ENCODE results near the gene TBX3.

Gene TBX3

DNA sequence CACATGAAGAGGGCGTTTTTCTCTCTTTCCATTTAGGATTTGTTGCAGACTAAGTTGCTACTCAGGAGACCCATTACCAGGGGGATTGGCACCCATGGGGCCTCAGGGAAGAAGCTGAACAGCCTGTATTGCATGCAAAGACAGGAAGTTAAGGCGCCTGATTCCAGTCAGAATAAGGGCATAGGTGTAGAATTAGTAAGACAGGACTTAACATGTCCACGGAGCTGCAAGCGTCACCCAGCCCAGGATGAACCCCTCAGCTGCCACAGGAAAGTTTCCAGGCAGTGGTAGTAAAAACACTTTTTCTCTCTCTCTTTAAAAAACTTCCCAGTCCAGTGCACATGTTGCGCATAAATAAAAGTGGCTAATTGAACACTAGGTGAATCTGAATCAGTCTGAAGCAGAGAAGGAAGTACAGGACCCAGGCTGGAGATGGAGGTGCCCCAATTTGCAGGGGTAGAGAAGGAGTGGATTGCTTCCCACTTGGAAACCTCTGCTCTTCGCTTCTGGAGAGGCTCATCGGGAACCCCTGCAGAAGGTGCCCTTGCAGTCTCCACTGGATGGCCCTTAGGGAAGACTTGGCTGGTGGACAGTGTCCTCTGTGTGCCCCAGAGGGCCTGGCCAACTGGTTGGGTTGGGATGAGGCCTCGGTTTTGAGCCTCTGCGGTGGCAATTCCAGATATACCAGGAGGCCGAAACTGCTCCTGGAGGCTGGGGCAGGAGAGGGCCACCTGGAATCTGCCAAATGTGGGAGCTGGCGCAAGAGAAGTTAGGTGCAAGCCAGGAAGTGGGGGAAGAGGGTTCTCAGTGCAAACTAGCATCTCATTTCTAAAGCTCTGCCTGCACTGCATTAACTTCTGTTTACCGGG, 10.7 kb upstream of the TBX3 start:
- no peak overlapping the region for H2AFZ ChIP-seq (ENCODE audit: low read depth)
- no peak overlapping the region for H3K27ac ChIP-seq
- no peak overlapping the region for H3K4me3 ChIP-seq (IDR thresholded peaks at IDR 0.05; ENCODE audit: insufficient read depth, low read depth, low read length)
- TF ChIP-seq CTCF (conservative IDR thresholded peaks at IDR 0.05; ENCODE audit: low read depth, low read length), result no peak
- H3K9ac ChIP-seq, result no peak overlapping the region
- no peak overlapping the region for H3K4me2 ChIP-seq
- no peaks in the 10 kb centered on the region for H4K20me1 ChIP-seq (ENCODE audit: insufficient read depth)
- H3K4me1 ChIP-seq (ENCODE audit: low read depth, poor library complexity, severe bottlenecking), result no peaks in the 10 kb centered on the region
- H3K79me2 ChIP-seq (ENCODE audit: insufficient read depth, low read depth), result no peaks in the 10 kb centered on the region
- H3K27me3 ChIP-seq (ENCODE audit: insufficient read depth, low read depth), result no peaks in the 10 kb centered on the region
- H3K36me3 ChIP-seq (ENCODE audit: insufficient read depth), result no peaks in the 10 kb centered on the region

GRCh38 chr12:114693532-114693931, 9.6 kb upstream of the TBX3 start:
- Histone ChIP-seq H4K20me1 (ENCODE audit: insufficient read depth) (no peaks in the 10 kb centered on the region), H3K4me3 (IDR thresholded peaks at IDR 0.05; ENCODE audit: insufficient read depth, low read depth, low read length) (no peak overlapping the region), H3K27me3 (ENCODE audit: insufficient read depth, low read depth) (no peaks in the 10 kb centered on the region), H3K79me2 (ENCODE audit: insufficient read depth, low read depth) (no peaks in the 10 kb centered on the region), H3K36me3 (ENCODE audit: insufficient read depth) (no peaks in the 10 kb centered on the region), H3K9ac (no peak overlapping the region), H3K4me2 (no peak overlapping the region), H3K4me1 (ENCODE audit: low read depth, poor library complexity, severe bottlenecking) (no peaks in the 10 kb centered on the region), H2AFZ (ENCODE audit: low read depth) (no peak overlapping the region), H3K27ac (no peak overlapping the region)
- TF ChIP-seq CTCF (conservative IDR thresholded peaks at IDR 0.05; ENCODE audit: low read depth, low read length), result no peak

- no peak overlapping the region for H3K4me2 ChIP-seq
- no peak overlapping the region for H3K4me3 ChIP-seq (IDR thresholded peaks at IDR 0.05; ENCODE audit: insufficient read depth, low read depth, low read length)
- no peak overlapping the region for H3K27ac ChIP-seq
- no peaks in the 10 kb centered on the region for H3K36me3 ChIP-seq (ENCODE audit: insufficient read depth)
- no peaks in the 10 kb centered on the region for H3K27me3 ChIP-seq (ENCODE audit: insufficient read depth, low read depth)
- TF ChIP-seq CTCF (conservative IDR thresholded peaks at IDR 0.05; ENCODE audit: low read depth, low read length), result no peak
- H3K9ac ChIP-seq, result no peak overlapping the region
- no peaks in the 10 kb centered on the region for H3K79me2 ChIP-seq (ENCODE audit: insufficient read depth, low read depth)
- H4K20me1 ChIP-seq (ENCODE audit: insufficient read depth), result no peaks in the 10 kb centered on the region
- H3K4me1 ChIP-seq (ENCODE audit: low read depth, poor library complexity, severe bottlenecking), result no peaks in the 10 kb centered on the region
- H2AFZ ChIP-seq (ENCODE audit: low read depth), result no peak overlapping the region
Observed at GRCh38 chr12:114693059-114693531, 9.1 kb upstream of the TBX3 start.

DNA sequence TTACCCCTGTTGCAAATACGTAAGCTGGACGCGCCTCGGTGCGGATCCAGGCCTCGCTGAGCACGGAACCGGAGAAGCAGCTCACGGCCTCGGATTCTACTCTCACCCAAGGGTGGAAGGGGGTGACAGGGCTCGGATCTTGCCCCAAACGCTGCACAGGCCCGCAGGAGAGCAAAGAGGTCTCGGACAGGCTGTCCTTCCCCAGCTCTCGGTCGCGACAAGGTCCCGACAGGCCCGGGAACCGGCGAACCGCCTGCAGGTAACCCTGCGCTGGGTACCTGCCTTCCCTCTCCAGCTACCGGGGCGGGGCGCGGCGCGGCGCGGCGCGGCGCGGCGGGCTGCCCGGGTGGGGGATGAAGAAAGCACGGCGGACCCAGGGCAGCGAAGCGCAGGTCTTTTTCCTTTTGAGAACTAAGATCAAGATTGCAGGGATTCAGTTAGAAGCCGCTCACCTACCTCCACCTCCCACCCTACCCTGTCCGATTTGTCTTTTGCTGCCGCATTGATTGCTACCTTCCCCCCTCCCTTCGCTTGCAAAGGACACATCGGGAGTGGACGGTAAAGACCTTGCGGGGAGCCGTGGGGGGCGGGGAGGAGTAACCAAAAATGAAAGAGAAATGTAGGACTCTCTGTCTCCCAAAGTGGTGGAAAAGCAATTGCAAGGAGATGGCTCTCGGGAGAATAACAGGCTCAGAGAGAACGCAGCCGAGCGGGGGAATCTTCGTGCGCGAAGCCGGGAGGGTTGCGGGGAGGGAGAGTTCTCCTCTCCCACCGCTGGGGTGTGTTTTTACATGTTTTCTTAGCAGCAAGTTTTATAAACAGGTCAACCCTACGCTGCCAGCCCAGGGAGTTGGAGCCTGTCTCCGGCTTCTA, 8.4 kb upstream of the TBX3 start:
- no peak overlapping the region for H2AFZ ChIP-seq (ENCODE audit: low read depth)
- H3K9ac ChIP-seq, result no peak overlapping the region
- H3K36me3 ChIP-seq (ENCODE audit: insufficient read depth), result no peaks in the 10 kb centered on the region
- no peaks in the 10 kb centered on the region for H4K20me1 ChIP-seq (ENCODE audit: insufficient read depth)
- H3K4me1 ChIP-seq (ENCODE audit: low read depth, poor library complexity, severe bottlenecking), result no peaks in the 10 kb centered on the region
- H3K27me3 ChIP-seq (ENCODE audit: insufficient read depth, low read depth), result no peaks in the 10 kb centered on the region
- no peak for TF ChIP-seq CTCF (conservative IDR thresholded peaks at IDR 0.05; ENCODE audit: low read depth, low read length)
- H3K4me3 ChIP-seq (IDR thresholded peaks at IDR 0.05; ENCODE audit: insufficient read depth, low read depth, low read length), result no peak overlapping the region
- H3K4me2 ChIP-seq, result no peak overlapping the region
- H3K27ac ChIP-seq, result no peak overlapping the region
- no peaks in the 10 kb centered on the region for H3K79me2 ChIP-seq (ENCODE audit: insufficient read depth, low read depth)

All from KMS-11 (cell line).